Calu3 (cell line): ENCODE data around the gene CD8A. TPM values are rescaled to one million over a fixed set of nuclear protein-coding genes. Genes with fewer than 3 reads are reported as not detected.

ENCODE experiments used
- BruUV-seq: library from RNA; stranded (reverse); fragments of 400-500 nt; replicated peaks from 2 replicates; lab custom pipeline; 2021; lab: Mats Ljungman, UMichigan
- CTCF ChIA-PET: fragments of 300-600 bp; sonication (Branson Sonifier 250); formaldehyde crosslinking; loops from one replicate; lab custom pipeline; 2022; ENCODE audit warnings: antibody characterized with exemption; lab: Charles Lee
- DNase-seq: peaks from one replicate; pipeline ENCODE4 v3.0.0; 2022
- H3K27ac Mint-ChIP-seq: one replicate; pipeline ENCODE4 v1.8.0; 2022; ENCODE audit warnings: mixed read lengths; ENCODE audit not compliant: unreplicated experiment
- H3K27me3 Mint-ChIP-seq: one replicate; pipeline ENCODE4 v1.8.0; 2022; ENCODE audit warnings: mixed read lengths; ENCODE audit not compliant: unreplicated experiment
- H3K36me3 Mint-ChIP-seq: one replicate; pipeline ENCODE4 v1.8.0; 2022; ENCODE audit warnings: mild to moderate bottlenecking, moderate library complexity, mixed read lengths; ENCODE audit not compliant: insufficient read depth, unreplicated experiment
- H3K4me1 Mint-ChIP-seq: one replicate; pipeline ENCODE4 v1.8.0; 2022; ENCODE audit warnings: mild to moderate bottlenecking, low read depth, mixed read lengths; ENCODE audit not compliant: unreplicated experiment
- H3K4me3 Mint-ChIP-seq: one replicate; pipeline ENCODE4 v1.8.0; 2022; ENCODE audit warnings: mild to moderate bottlenecking, low read depth, moderate library complexity, mixed read lengths; ENCODE audit not compliant: unreplicated experiment
- H3K9me3 Mint-ChIP-seq: one replicate; pipeline ENCODE4 v1.8.0; 2022; ENCODE audit warnings: low read depth, mixed read lengths; ENCODE audit not compliant: unreplicated experiment
- intact Hi-C: fragments of 100-400 bp; cut with micrococcal nuclease; formaldehyde crosslinking; loops from one replicate; pipeline ENCODE4 v1.10.0; 2022; ENCODE audit not compliant: unreplicated experiment
- total RNA-seq: library from RNA; stranded (reverse); gene quantifications from 2 replicates; pipeline ENCODE4 v1.2.3, GENCODE V29; 2022
- TF ChIP-seq, protein P1 (sequence below): fragments of 200-600 bp; IDR thresholded peaks from one replicate; pipeline ENCODE4 v1.8.0; 2022; ENCODE audit warnings: antibody characterized with exemption; ENCODE audit not compliant: unreplicated experiment

The CD8A gene
- total RNA-seq, 1 experiment from 2014 or later: 0.31 TPM

DNA sequence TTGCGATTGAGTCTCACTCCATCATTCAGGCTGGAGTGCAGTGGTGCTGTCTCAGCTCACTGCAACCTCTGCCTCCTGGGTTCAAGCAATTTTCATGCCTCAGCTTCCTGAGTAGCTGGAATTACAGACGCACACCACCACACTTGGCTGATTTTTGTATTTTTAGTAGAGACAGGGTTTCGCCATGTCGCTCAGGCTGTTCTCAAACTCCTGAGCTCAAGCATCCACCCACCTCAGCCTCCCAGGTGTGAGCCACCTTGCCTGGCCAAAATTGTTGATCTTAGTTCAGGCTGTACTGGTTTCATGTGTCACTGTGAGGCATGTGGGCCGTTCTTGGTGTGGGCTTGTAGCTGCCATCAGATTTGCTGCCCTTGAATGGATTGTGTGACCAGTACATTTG is 18.1 kb downstream of the CD8A start:
- no TSS peak for BruUV-seq
- Mint-ChIP-seq H3K36me3 (peaks cover 32% of the 10 kb centered on the region), H3K4me3 (no peak overlapping the region), H3K9me3 (no peaks in the 10 kb centered on the region), H3K27me3 (no peaks in the 10 kb centered on the region), H3K4me1 (no peaks in the 10 kb centered on the region), H3K27ac (no peak overlapping the region)
- CTCF ChIA-PET: no interaction called here
- no peak for DNase-seq
- intact Hi-C loops: no loop called here
- TF ChIP-seq, protein P1, sequence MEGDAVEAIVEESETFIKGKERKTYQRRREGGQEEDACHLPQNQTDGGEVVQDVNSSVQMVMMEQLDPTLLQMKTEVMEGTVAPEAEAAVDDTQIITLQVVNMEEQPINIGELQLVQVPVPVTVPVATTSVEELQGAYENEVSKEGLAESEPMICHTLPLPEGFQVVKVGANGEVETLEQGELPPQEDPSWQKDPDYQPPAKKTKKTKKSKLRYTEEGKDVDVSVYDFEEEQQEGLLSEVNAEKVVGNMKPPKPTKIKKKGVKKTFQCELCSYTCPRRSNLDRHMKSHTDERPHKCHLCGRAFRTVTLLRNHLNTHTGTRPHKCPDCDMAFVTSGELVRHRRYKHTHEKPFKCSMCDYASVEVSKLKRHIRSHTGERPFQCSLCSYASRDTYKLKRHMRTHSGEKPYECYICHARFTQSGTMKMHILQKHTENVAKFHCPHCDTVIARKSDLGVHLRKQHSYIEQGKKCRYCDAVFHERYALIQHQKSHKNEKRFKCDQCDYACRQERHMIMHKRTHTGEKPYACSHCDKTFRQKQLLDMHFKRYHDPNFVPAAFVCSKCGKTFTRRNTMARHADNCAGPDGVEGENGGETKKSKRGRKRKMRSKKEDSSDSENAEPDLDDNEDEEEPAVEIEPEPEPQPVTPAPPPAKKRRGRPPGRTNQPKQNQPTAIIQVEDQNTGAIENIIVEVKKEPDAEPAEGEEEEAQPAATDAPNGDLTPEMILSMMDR: no peak

DNA sequence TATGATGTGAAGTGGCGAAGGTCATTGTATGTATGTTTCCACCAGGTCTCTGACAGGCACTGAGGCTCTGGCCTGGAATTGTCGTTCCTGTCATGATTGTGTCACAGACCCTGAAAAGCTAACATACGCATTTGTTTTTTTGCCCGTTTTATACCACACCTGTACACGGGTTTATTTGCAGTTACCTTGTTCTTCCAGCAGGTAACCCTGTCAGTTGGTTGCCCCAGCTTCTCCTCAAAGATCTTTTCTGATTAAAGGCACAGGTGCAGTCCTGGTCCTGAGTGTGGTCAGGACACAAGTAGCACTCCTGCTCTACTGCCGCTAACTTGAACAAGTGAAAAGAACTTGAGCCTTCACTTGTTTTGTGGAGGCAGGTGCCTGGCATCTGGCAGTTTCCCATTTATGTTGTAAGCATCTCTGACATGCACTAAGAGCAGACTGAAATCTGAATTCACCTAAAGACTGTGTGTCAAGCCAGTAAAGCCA is 19.9 kb downstream of the CD8A start:
- Mint-ChIP-seq H3K4me3 (no peak overlapping the region), H3K27ac (no peak overlapping the region), H3K27me3 (no peaks in the 10 kb centered on the region), H3K4me1 (no peaks in the 10 kb centered on the region), H3K36me3 (peaks cover 40% of the 10 kb centered on the region), H3K9me3 (no peaks in the 10 kb centered on the region)
- DNase-seq: no peak
- intact Hi-C loops: no loop called here
- TF ChIP-seq, protein P1: no peak
- BruUV-seq: no TSS peak
- CTCF ChIA-PET: no interaction called here

DNA sequence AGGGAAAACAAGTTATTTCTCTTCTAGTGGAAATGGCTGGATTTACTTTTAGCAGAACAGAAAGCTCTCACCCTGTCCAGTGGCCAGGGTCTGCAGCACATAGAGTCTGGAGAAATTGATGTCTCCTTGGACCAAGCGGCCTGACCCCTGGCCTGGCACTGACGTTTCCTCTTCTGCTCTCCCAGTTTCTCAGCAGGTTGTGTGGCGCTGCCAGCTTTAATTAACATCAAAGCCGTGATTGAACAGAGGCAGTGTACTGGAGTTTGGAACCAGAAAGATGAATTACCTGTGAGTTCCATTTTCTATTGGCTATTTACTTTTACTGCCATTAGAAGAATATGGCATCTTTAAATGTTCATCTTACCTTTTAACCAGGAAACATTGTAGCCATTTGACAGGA is 20.9 kb downstream of the CD8A start:
- intact Hi-C loops: no loop called here
- Mint-ChIP-seq H3K9me3 (no peaks in the 10 kb centered on the region), H3K36me3 (peaks cover 43% of the 10 kb centered on the region), H3K27me3 (no peaks in the 10 kb centered on the region), H3K27ac (no peak overlapping the region), H3K4me1 (no peaks in the 10 kb centered on the region), H3K4me3 (no peak overlapping the region)
- TF ChIP-seq, protein P1: no peak
- BruUV-seq: no TSS peak
- no peak for DNase-seq
- CTCF ChIA-PET: no interaction called here

DNA sequence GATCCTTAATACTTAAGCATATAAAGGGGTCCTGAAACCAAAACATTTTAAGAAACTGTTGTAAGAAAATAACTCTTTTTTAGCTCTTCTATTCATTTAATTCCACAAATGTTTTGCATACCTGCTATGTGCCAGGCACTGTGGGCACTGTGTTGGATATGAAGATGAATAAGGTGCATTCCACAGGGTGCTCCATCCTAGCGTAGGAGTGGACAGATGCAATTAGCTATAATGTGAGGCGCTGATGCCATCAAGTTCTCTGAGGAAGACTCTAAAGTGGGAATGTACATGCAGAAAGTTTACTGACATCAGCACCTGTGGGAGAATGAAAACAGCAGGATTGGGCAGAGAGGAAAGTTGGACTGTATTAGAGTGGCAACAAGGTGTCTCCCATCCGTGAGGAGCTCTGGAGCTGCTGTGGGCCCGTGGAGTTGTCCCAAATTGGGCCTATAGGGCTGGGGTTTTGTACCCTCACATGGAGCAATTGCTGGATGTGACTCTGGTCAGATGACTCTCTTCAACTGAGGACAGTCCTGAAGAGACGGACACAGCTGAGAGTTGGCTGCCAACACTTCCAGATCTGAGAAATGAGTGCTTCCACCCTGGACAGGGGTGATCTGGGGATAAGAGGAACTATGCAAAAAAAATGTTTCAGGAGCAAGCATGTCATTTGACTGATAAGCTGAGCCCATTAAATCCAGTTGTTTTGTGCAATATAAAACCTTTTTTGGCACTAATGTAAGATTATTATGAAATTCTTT is 22.3 kb downstream of the CD8A start:
- H3K27me3 Mint-ChIP-seq: no peaks in the 10 kb centered on the region
- H3K27ac Mint-ChIP-seq: no peak overlapping the region
- TF ChIP-seq, protein P1: no peak
- DNase-seq: no peak
- H3K4me3 Mint-ChIP-seq: no peak overlapping the region
- no peaks in the 10 kb centered on the region for H3K9me3 Mint-ChIP-seq
- no peaks in the 10 kb centered on the region for H3K4me1 Mint-ChIP-seq
- H3K36me3 Mint-ChIP-seq: peaks cover 36% of the 10 kb centered on the region
- BruUV-seq: no TSS peak
- CTCF ChIA-PET: no interaction called here
- intact Hi-C loops: no loop called here
